Small intestine (tissue), 7 donors: ENCODE measurements around the gene NCOA7. TPM values are rescaled to one million over a fixed set of nuclear protein-coding genes. Genes with fewer than 3 reads are reported as not detected.

Experiments used
- DNase-seq, 2 donors: peaks; one replicate each; pipeline versions ENCODE4 v3.0.0 to v3.0.0-alpha.2; 2013
- FAIRE-seq: peaks from 2 replicates; lab custom pipeline; 2012; peaks lifted over from hg19 to GRCh38; lab: Jason Lieb, UNC
- H3K27ac ChIP-seq, 3 donors: one replicate each; pipeline ENCODE4 v1.5.1; 2013; ENCODE audit warnings: low read length in 2 of 3, mild to moderate bottlenecking in 2 of 3, control low read depth in 1 of 3, inconsistent platforms in 1 of 3, low read depth in 1 of 3, moderate library complexity in 1 of 3
- H3K27me3 ChIP-seq, 3 donors: one replicate each; pipeline ENCODE4 v1.6.1; 2013; ENCODE audit warnings: low read length in 3 of 3, inconsistent platforms in 1 of 3; ENCODE audit not compliant: control insufficient read depth in 3 of 3, insufficient read depth in 3 of 3
- H3K36me3 ChIP-seq, 3 donors: one replicate each; pipeline ENCODE4 v1.6.1; 2013; ENCODE audit warnings: low read length in 3 of 3, inconsistent platforms in 1 of 3, low read depth in 1 of 3, mild to moderate bottlenecking in 1 of 3, moderate library complexity in 1 of 3; ENCODE audit not compliant: control insufficient read depth in 3 of 3, insufficient read depth in 2 of 3
- H3K4me1 ChIP-seq, 3 donors: one replicate each; pipeline ENCODE4 v1.6.1; 2013; ENCODE audit warnings: low read length in 2 of 3, inconsistent platforms in 1 of 3, low read depth in 1 of 3, mild to moderate bottlenecking in 1 of 3, moderate library complexity in 1 of 3; ENCODE audit not compliant: control insufficient read depth in 3 of 3, insufficient read depth in 2 of 3
- H3K4me3 ChIP-seq, 3 donors: one replicate each; pipeline ENCODE4 v1.5.1; 2013; ENCODE audit warnings: low read length in 3 of 3, control low read depth in 1 of 3, inconsistent platforms in 1 of 3, low read depth in 1 of 3, mild to moderate bottlenecking in 1 of 3, moderate library complexity in 1 of 3
- H3K9me3 ChIP-seq, 2 donors: one replicate each; pipeline ENCODE4 v1.6.1; 2013; ENCODE audit warnings: low read depth in 1 of 2, low read length in 1 of 2; ENCODE audit not compliant: control insufficient read depth in 2 of 2, insufficient read depth in 1 of 2
- WGBS, 3 donors: extraction: QIAGEN DNeasy Blood & Tissue Kit; methylation state at CpG; one replicate each; pipeline ENCODE4 v1.1.7; 2013; 5-methylcytosine and 5-hydroxymethylcytosine counted together
- polyA plus RNA-seq, 4 donors: library from polyadenylated mRNA; stranded (reverse) in 3 of 4; unstranded in 1 of 4; fragments of 200-250 nt in 3 of 4; fragments of 120-200 nt in 1 of 4; gene quantifications; one replicate each; pipeline versions ENCODE4 v1.2.1 to v1.2.3, GENCODE V29; 2013
- donor health status: healthy with polysubstance abuse.
- donor health status: control.
- donor health status: control.
- donor health status: Bipolar disorder and iron deficiency.
- donor health status: healthy.

Gene NCOA7
- polyA plus RNA-seq, 4 donors = 10.7 to 51.0 (median 26.8) TPM

DNA sequence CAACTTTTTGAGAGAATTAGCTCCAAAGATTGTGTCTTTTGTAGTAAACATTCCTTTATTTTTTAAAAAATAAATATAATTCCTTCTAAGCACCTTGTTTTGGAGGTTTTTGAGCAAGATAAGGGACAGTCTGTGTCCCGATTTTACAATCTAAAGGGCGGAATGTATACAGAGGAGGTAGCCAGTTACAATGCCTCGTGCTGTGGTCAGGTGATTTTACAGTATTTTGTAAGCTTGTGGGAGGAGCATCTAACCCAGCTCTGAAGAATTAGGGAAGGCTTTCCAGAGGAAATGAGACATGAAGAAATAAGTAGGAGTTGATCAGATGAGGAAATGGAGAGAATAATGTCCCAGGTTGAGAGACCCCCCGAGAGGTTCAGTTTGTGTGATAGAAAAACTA is 167.1 kb downstream of the NCOA7 start:
- Histone ChIP-seq H3K9me3 (peaks cover 0 to 2% of the 10 kb centered on the region in 2 donors), H3K4me3 (peak overlapping the region in 2 of 3 donors; percentile 76 to 98), H3K27me3 (no peaks in the 10 kb centered on the region), H3K36me3 (peaks cover 0 to 7% (median 0%) of the 10 kb centered on the region in 3 donors), H3K27ac (peak overlapping the region in 2 of 3 donors; percentile 12 to 98), H3K4me1 (peaks cover 3 to 11% (median 9%) of the 10 kb centered on the region in 3 donors)
- peak; percentile 66 to 87 for DNase-seq
- no peak for FAIRE-seq
- WGBS, 3 donors = 9 to 25% (median 21%) methylated on average over 4 of the region's 4 CpGs

DNA sequence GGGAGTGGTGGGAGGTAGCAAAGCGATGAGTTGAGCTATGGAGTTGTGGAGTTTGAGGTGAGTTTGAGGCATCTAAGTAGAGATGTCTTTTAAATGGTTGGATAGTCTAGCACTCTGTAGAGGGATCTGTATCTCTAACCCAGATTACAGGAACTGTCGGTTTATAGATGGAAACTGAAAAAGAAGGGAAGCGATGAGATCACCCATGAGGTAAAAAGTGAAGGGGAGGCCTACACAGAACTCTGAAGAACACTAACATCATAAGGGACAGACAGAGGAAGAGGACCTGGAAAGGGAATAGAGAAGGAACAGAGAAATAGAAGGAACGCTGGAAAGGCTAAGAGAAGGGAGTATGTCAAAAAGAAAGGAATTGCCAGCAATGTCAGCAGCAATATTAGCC is 168.3 kb downstream of the NCOA7 start:
- Histone ChIP-seq H3K36me3 (peaks cover 0 to 9% (median 0%) of the 10 kb centered on the region in 3 donors), H3K9me3 (no peaks in the 10 kb centered on the region), H3K27me3 (no peaks in the 10 kb centered on the region), H3K4me3 (no peak overlapping the region), H3K27ac (no peak overlapping the region), H3K4me1 (peaks cover 3 to 11% (median 9%) of the 10 kb centered on the region in 3 donors)
- FAIRE-seq (no peak), DNase-seq (no peak)
- WGBS, 3 donors = 76 to 88% (median 78%) methylated on average over 4 of the region's 4 CpGs

DNA sequence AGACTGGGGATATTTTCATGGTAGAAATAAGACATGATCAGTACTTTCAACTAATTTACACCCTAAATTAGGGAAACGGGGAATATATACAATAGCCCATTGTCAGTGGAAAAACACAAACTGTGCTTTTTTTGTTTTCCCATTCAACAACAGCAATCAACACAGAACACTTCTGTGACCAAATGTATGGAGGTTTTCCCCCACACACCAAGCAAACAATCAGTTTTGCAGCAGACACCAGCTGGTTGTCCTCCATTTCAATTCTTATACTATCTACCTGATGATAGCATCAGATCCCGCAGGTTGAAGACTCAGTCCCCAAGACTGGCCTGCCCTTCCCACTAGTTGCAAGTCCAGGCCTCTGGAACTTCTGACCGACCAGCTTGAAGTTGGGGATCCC is 170.4 kb downstream of the NCOA7 start:
- FAIRE-seq (no peak), DNase-seq (no peak)
- no peaks in the 10 kb centered on the region for H3K9me3 ChIP-seq
- peaks cover 3 to 11% (median 9%) of the 10 kb centered on the region in 3 donors for H3K4me1 ChIP-seq
- no peak overlapping the region for H3K27ac ChIP-seq
- peaks cover 0 to 11% (median 0%) of the 10 kb centered on the region in 3 donors for H3K36me3 ChIP-seq
- no peaks in the 10 kb centered on the region for H3K27me3 ChIP-seq
- 82 to 89% (median 87%) methylated on average over 3 of the region's 3 CpGs for WGBS, 3 donors
- no peak overlapping the region for H3K4me3 ChIP-seq

DNA sequence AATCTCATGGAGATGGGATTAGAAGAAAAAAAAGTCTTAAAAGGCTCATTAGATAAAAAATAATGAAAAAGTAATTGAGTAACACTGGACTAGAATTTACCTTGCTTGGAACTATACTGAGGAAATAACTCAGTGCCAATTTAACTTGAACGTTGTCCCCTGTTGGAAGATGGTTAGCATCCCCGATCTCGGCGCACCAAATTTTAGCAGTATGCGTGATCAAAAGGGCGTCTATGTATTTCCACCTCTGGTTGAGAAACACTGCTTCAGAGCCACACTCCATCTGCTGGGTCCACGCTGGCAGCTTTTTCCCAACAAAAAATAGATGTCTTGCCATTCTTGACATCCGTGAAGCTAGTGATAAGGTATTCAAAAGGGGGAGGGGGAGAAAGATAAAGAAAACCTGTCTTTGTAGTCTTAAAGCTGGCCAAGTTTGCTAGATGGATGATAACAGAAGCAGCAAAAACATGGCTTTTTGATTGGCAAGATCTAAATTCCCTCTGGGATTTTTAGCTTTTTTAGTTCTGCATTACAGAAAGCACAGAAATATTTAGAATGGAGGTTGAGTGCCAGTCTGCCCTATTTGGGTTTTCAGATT is 172.2 kb downstream of the NCOA7 start:
- Histone ChIP-seq H3K27me3 (no peaks in the 10 kb centered on the region), H3K9me3 (no peaks in the 10 kb centered on the region), H3K27ac (no peak overlapping the region), H3K36me3 (peaks cover 0 to 15% (median 0%) of the 10 kb centered on the region in 3 donors), H3K4me3 (no peak overlapping the region), H3K4me1 (peaks cover 3 to 11% (median 9%) of the 10 kb centered on the region in 3 donors)
- FAIRE-seq = no peak
- DNase-seq = no peak
- whole genome bisulfite sequencing, 3 donors = 76 to 88% (median 86%) methylated on average over 8 of the region's 8 CpGs

DNA sequence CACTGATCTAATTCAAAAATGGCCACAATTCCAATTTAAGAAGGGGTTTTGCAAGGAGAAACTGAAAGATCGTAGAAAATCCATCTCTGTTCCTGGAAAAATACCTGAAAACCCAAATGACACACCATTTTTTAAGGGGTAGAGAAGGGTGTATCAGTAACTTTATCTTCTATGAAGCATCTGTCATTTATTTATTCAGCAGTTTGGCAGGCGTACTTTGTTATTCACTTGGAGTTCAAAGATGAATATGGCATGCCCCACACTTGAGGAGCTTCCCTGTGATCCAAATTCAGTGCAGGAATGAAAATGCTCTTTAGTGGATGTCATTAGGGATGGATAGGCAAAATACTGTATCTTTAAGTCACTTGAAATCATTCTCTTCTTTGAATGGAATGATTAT is 173.1 kb downstream of the NCOA7 start:
- H3K4me1 ChIP-seq = peaks cover 0 to 3% (median under 1%) of the 10 kb centered on the region in 3 donors
- H3K27me3 ChIP-seq = no peaks in the 10 kb centered on the region
- no peaks in the 10 kb centered on the region for H3K9me3 ChIP-seq
- no peak for FAIRE-seq
- DNase-seq = no peak
- H3K4me3 ChIP-seq = no peak overlapping the region
- no peak overlapping the region for H3K27ac ChIP-seq
- 61 to 77% (median 66%) methylated on average over 2 of the region's 2 CpGs for WGBS, 3 donors
- H3K36me3 ChIP-seq = peaks cover 0 to 15% (median 0%) of the 10 kb centered on the region in 3 donors

DNA sequence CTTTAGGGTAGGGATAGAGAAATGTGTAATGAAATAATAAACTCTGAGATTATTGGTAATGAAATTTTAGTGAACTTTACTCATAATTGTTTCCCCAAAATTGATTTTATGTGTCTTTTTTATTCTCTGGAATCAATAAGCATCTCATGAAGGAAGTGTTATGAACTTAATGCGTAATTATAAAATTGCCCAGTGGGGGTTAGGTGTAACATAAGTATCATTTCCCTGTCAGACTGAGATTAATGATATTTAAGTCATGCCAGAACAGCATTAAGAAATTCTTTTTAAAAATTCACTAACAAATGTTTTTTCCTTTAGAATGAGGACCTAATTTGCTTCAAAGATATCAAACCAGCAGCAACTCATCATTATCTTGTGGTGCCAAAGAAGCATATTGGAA is 175.8 kb downstream of the NCOA7 start:
- Histone ChIP-seq H3K4me1 (no peaks in the 10 kb centered on the region), H3K9me3 (no peaks in the 10 kb centered on the region), H3K4me3 (no peak overlapping the region), H3K27me3 (no peaks in the 10 kb centered on the region), H3K36me3 (peaks cover 0 to 9% (median 0%) of the 10 kb centered on the region in 3 donors), H3K27ac (no peak overlapping the region)
- no peak for FAIRE-seq
- no peak for DNase-seq
- 96 to 100% (median 97%) methylated on average over 1 of the region's 1 CpG for WGBS, 3 donors

DNA sequence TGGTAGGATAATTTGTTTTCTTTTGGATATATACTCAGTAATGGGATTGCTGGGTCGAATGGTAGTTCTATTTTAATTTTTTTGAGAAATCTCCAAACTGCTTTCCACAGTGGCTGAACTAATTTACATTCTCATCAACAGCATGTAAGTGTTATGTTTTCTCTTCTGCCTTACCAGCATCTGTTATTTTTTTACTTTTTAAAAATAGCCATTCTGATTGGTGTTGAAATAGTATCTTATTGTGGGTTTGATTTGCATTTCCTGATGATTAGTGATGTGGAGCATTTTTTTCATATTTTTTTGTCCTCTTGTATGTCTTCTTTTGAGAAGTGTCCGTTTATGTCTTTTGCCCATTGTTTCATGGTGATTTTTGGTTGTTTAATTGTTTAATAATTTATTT is 177.7 kb downstream of the NCOA7 start:
- H3K9me3 ChIP-seq = no peaks in the 10 kb centered on the region

DNA sequence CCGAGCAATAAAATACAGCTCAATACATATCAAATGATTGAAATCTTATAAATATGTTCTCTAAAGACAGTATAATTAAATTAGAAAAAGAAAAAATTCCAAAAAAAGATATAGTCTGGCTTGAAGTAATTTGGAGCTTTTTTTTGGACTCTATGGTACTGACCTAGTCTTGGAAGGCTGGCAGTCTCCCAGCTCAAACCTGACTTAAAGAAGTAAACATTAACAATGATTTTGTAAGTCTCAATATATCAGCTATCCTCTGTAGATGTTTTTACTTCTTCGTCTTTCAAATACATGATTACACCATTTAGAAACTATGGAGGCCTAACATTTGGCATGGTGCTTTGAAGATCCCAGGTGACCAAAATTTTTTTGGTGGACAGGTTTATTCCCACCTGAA is 180.0 kb downstream of the NCOA7 start:
- H3K36me3 ChIP-seq = peaks cover 0 to 17% (median 2%) of the 10 kb centered on the region in 3 donors
- H3K4me1 ChIP-seq = no peaks in the 10 kb centered on the region
- H3K9me3 ChIP-seq = no peaks in the 10 kb centered on the region
- no peak for FAIRE-seq
- H3K27ac ChIP-seq = no peak overlapping the region
- 0 to 50% (median 0%) methylated on average over 2 of the region's 2 CpGs for WGBS, 3 donors
- no peak for DNase-seq
- no peak overlapping the region for H3K4me3 ChIP-seq
- H3K27me3 ChIP-seq = no peaks in the 10 kb centered on the region

More for the DNA sequence above, 177.7 kb downstream of the NCOA7 start:
- no peak overlapping the region for H3K27ac ChIP-seq
- H3K4me3 ChIP-seq = no peak overlapping the region
- no peak for DNase-seq
- H3K36me3 ChIP-seq = peaks cover 0 to 16% (median 0%) of the 10 kb centered on the region in 3 donors
- H3K4me1 ChIP-seq = no peaks in the 10 kb centered on the region
- FAIRE-seq = no peak
- H3K27me3 ChIP-seq = no peaks in the 10 kb centered on the region
- 75 to 86% (median 86%) methylated on average over 2 of the region's 2 CpGs for WGBS, 3 donors
